Measurements from ENCODE around the gene CACNA2D3. TPM values are rescaled to one million over a fixed set of nuclear protein-coding genes. Genes with fewer than 3 reads are reported as not detected.

The CACNA2D3 gene
- total RNA-seq, 1 donor from 2014 or later: not detected

DNA sequence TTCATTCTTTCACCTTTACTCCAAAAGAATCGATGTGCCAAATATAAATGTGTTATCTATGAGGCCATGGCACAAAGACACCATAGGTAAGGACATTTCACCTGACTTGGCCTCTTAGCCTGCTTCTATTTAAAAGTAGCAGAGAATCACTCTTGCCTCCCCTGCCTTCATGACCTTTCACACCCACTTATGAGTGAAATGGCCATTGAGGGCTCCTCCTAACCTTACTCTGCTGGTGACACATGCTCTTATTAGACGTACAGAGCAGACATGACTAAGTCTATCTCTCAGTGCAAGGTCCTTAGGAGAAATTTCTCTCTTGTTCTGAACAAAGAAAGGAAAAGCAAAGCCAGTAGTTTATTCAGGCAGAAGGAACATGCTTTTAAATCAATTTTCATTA lies 654.8 kb downstream of the CACNA2D3 start:
- DNase-seq (ENCODE audit: low spot score): no peak
- Mint-ChIP-seq H3K9me3 (peaks cover 10% of the 10 kb centered on the region), H3K36me3 (no peaks in the 10 kb centered on the region), H3K4me3 (no peak overlapping the region), H3K4me1 (peaks cover 18% of the 10 kb centered on the region), H3K27ac (peak overlapping the region; percentile 23), H3K27me3 (ENCODE audit: insufficient read depth, low read depth) (peaks cover 8% of the 10 kb centered on the region)
- no peak overlapping the region for H3K4me3 ChIP-seq
- no peak overlapping the region for H2AFZ ChIP-seq (replicated peaks)
- no peak overlapping the region for H3K4me2 ChIP-seq
- TF ChIP-seq EZH2phosphoT487 (IDR thresholded peaks at IDR 0.05) (no peak), EZH2 (IDR thresholded peaks at IDR 0.05) (no peak)
- TF ChIP-seq, protein P1, sequence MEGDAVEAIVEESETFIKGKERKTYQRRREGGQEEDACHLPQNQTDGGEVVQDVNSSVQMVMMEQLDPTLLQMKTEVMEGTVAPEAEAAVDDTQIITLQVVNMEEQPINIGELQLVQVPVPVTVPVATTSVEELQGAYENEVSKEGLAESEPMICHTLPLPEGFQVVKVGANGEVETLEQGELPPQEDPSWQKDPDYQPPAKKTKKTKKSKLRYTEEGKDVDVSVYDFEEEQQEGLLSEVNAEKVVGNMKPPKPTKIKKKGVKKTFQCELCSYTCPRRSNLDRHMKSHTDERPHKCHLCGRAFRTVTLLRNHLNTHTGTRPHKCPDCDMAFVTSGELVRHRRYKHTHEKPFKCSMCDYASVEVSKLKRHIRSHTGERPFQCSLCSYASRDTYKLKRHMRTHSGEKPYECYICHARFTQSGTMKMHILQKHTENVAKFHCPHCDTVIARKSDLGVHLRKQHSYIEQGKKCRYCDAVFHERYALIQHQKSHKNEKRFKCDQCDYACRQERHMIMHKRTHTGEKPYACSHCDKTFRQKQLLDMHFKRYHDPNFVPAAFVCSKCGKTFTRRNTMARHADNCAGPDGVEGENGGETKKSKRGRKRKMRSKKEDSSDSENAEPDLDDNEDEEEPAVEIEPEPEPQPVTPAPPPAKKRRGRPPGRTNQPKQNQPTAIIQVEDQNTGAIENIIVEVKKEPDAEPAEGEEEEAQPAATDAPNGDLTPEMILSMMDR (IDR thresholded peaks at IDR 0.05): no peak
- no peak overlapping the region for H3K27ac ChIP-seq
- H4K20me1 ChIP-seq (ENCODE audit: low read depth): no peaks in the 10 kb centered on the region
- H3K36me3 ChIP-seq: no peaks in the 10 kb centered on the region
- H3K27me3 ChIP-seq: no peaks in the 10 kb centered on the region
- no peak overlapping the region for H3K9ac ChIP-seq
- no peaks in the 10 kb centered on the region for H3F3A ChIP-seq (ENCODE audit: low read depth)
- no peaks in the 10 kb centered on the region for H3K79me2 ChIP-seq (ENCODE audit: low read depth)
- no peaks in the 10 kb centered on the region for H3K9me3 ChIP-seq (ENCODE audit: low read depth)
- H3K4me1 ChIP-seq: peaks cover 13% of the 10 kb centered on the region

DNA sequence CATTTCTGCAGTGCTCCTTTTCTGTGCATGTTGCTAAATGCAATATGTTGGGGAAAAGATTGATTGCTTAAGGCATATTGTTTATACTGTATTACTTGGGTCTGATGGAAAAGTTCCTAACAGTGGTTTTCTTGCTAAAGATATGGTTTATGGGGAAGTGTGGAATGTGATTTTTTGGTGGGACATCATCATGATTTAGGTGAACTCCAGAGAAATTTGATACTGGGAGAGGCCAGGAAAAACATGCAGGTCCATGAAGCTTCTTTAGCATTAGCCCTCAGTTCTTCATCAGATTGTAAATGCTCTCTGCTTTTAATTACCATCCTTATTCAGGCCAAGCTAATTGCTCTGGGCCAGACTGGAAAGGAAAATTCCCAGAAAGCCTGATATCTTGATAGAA lies 658.0 kb downstream of the CACNA2D3 start:
- no peaks in the 10 kb centered on the region for H3K36me3 Mint-ChIP-seq
- no peak overlapping the region for H3K4me2 ChIP-seq
- no peak overlapping the region for H3K27ac Mint-ChIP-seq

DNA sequence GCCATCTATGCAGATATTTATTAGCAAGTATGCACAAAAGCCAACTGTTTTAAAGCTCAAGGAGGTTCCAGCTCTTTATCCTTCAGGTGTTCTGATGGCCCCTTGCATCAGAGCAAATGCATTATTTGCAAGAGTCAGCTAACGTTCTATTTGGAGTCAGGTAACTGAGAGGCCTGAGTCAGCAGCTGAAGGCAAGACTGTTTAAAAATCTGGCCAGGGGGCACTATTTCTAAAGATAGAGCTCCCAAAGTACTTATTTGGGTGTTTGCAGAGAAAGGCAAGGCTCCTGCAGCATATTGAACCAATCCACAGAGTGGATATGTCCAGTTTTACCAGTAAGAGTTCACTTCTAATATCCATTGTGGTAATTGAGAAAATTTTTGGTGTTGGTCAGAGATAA lies 659.4 kb downstream of the CACNA2D3 start:
- Histone ChIP-seq H3K27me3 (no peaks in the 10 kb centered on the region), H3K4me3 (no peak overlapping the region), H4K20me1 (ENCODE audit: low read depth) (no peaks in the 10 kb centered on the region), H3K4me1 (no peaks in the 10 kb centered on the region), H2AFZ (replicated peaks) (no peak overlapping the region), H3K27ac (no peak overlapping the region), H3K79me2 (ENCODE audit: low read depth) (no peaks in the 10 kb centered on the region), H3K36me3 (no peaks in the 10 kb centered on the region), H3K4me2 (no peak overlapping the region), H3K9me3 (ENCODE audit: low read depth) (no peaks in the 10 kb centered on the region), H3F3A (ENCODE audit: low read depth) (no peaks in the 10 kb centered on the region), H3K9ac (no peak overlapping the region)
- peaks cover 6% of the 10 kb centered on the region for H3K9me3 Mint-ChIP-seq
- H3K27me3 Mint-ChIP-seq (ENCODE audit: insufficient read depth, low read depth): peaks cover 2% of the 10 kb centered on the region
- no peaks in the 10 kb centered on the region for H3K4me1 Mint-ChIP-seq
- TF ChIP-seq EZH2 (IDR thresholded peaks at IDR 0.05): no peak
- TF ChIP-seq, protein P1 (IDR thresholded peaks at IDR 0.05): peak; percentile 30
- no peak for TF ChIP-seq EZH2phosphoT487 (IDR thresholded peaks at IDR 0.05)
- peak; percentile 21 for DNase-seq (ENCODE audit: low spot score)
- H3K4me3 Mint-ChIP-seq: no peak overlapping the region
- H3K36me3 Mint-ChIP-seq: no peaks in the 10 kb centered on the region
- H3K27ac Mint-ChIP-seq: no peak overlapping the region

More for the DNA sequence above, 658.0 kb downstream of the CACNA2D3 start:
- H3K9ac ChIP-seq: no peak overlapping the region
- Mint-ChIP-seq H3K9me3 (peaks cover 10% of the 10 kb centered on the region), H3K27me3 (ENCODE audit: insufficient read depth, low read depth) (peaks cover 5% of the 10 kb centered on the region), H3K4me1 (no peaks in the 10 kb centered on the region), H3K4me3 (no peak overlapping the region)
- no peak overlapping the region for H3K27ac ChIP-seq
- no peaks in the 10 kb centered on the region for H4K20me1 ChIP-seq (ENCODE audit: low read depth)
- DNase-seq (ENCODE audit: low spot score): no peak
- H3K79me2 ChIP-seq (ENCODE audit: low read depth): no peaks in the 10 kb centered on the region
- TF ChIP-seq EZH2phosphoT487 (IDR thresholded peaks at IDR 0.05): no peak
- no peak for TF ChIP-seq EZH2 (IDR thresholded peaks at IDR 0.05)
- TF ChIP-seq, protein P1 (IDR thresholded peaks at IDR 0.05): no peak
- H2AFZ ChIP-seq (replicated peaks): no peak overlapping the region
- H3K4me1 ChIP-seq: no peaks in the 10 kb centered on the region
- no peaks in the 10 kb centered on the region for H3K27me3 ChIP-seq
- no peaks in the 10 kb centered on the region for H3K36me3 ChIP-seq
- H3K4me3 ChIP-seq: no peak overlapping the region
- no peaks in the 10 kb centered on the region for H3K9me3 ChIP-seq (ENCODE audit: low read depth)
- no peaks in the 10 kb centered on the region for H3F3A ChIP-seq (ENCODE audit: low read depth)
